OCI-LY1 (cell line): ENCODE measurements around the gene PDE4D.

Source experiments
- H2AFZ ChIP-seq: fragments of 200-600 bp; sonication (generic), shearing (Covaris generic); 2 replicates; pipeline ENCODE4 v1.6.0; 2014; ENCODE audit warnings: antibody characterized with exemption, mild to moderate bottlenecking, low read length
- H3F3A ChIP-seq: fragments of 200-600 bp; sonication (generic), shearing (Covaris generic); 2 replicates; pipeline ENCODE4 v1.6.0; 2014; ENCODE audit warnings: mild to moderate bottlenecking, antibody characterized with exemption, low read length, moderate library complexity; ENCODE audit not compliant: insufficient read depth
- H3K27ac ChIP-seq: fragments of 200-600 bp; sonication (generic); 2 replicates; pipeline ENCODE4 v1.5.1; 2014; ENCODE audit warnings: low read length, mixed run types, mild to moderate bottlenecking, low read depth; ENCODE audit not compliant: poor library complexity, severe bottlenecking
- H3K27me3 ChIP-seq: fragments of 200-600 bp; sonication (generic); 2 replicates; pipeline ENCODE4 v1.6.0; 2014; ENCODE audit warnings: antibody characterized with exemption, mild to moderate bottlenecking, low read length, moderate library complexity; ENCODE audit not compliant: insufficient read depth
- H3K36me3 ChIP-seq: fragments of 200-600 bp; sonication (generic); 2 replicates; pipeline ENCODE4 v1.6.1; 2014; ENCODE audit warnings: mild to moderate bottlenecking, antibody characterized with exemption, low read length, moderate library complexity, mixed read lengths; ENCODE audit not compliant: insufficient read depth
- H3K4me1 ChIP-seq: fragments of 200-600 bp; sonication (generic); 2 replicates; pipeline ENCODE4 v1.5.1; 2014; ENCODE audit warnings: mild to moderate bottlenecking, low read length, moderate library complexity; ENCODE audit not compliant: insufficient read depth, severe bottlenecking
- H3K4me2 ChIP-seq: fragments of 200-600 bp; sonication (generic), shearing (Covaris generic); 2 replicates; pipeline ENCODE4 v1.6.1; 2014; ENCODE audit warnings: low read length
- H3K4me3 ChIP-seq: fragments of 200-600 bp; sonication (generic); 2 replicates; pipeline ENCODE4 v1.5.1; 2014; ENCODE audit warnings: low read length, low read depth, mild to moderate bottlenecking, mixed read lengths; ENCODE audit not compliant: poor library complexity, severe bottlenecking
- H3K79me2 ChIP-seq: fragments of 200-600 bp; shearing (Covaris generic); 2 replicates; pipeline ENCODE4 v1.6.1; 2016; ENCODE audit warnings: mixed run types, low read length, mixed read lengths; ENCODE audit not compliant: insufficient read depth
- H3K9ac ChIP-seq: fragments of 200-600 bp; sonication (generic), shearing (Covaris generic); 2 replicates; pipeline ENCODE4 v1.6.1; 2014; ENCODE audit warnings: mild to moderate bottlenecking, low read length, mixed read lengths
- H3K9me2 ChIP-seq: fragments of 200-600 bp; sonication (generic), shearing (Covaris generic); 2 replicates; pipeline ENCODE4 v1.6.1; 2014; ENCODE audit warnings: low read depth, mild to moderate bottlenecking, low read length, mixed read lengths
- H3K9me3 ChIP-seq: fragments of 200-600 bp; shearing (Covaris generic); 2 replicates; pipeline ENCODE4 v1.6.1; 2014; ENCODE audit warnings: low read length, mixed read lengths
- H4K20me1 ChIP-seq: fragments of 200-600 bp; sonication (generic), shearing (Covaris generic); 2 replicates; pipeline ENCODE4 v1.6.0; 2016; ENCODE audit warnings: mild to moderate bottlenecking, low read length; ENCODE audit not compliant: insufficient read depth
- CTCF ChIP-seq: fragments of 200-600 bp; sonication (generic), shearing (Covaris generic); IDR thresholded peaks from 2 replicates; pipeline ENCODE4 v1.5.1; 2017; ENCODE audit warnings: mild to moderate bottlenecking, antibody characterized with exemption, low read length, moderate library complexity, mixed read lengths
- EZH2 ChIP-seq: fragments of 200-600 bp; sonication (generic), shearing (Covaris generic); IDR thresholded peaks from 2 replicates; pipeline ENCODE4 v1.8.0; 2017; ENCODE audit warnings: borderline replicate concordance, mixed run types, mild to moderate bottlenecking, antibody characterized with exemption, low read length, moderate library complexity, mixed read lengths

PDE4D gene

DNA sequence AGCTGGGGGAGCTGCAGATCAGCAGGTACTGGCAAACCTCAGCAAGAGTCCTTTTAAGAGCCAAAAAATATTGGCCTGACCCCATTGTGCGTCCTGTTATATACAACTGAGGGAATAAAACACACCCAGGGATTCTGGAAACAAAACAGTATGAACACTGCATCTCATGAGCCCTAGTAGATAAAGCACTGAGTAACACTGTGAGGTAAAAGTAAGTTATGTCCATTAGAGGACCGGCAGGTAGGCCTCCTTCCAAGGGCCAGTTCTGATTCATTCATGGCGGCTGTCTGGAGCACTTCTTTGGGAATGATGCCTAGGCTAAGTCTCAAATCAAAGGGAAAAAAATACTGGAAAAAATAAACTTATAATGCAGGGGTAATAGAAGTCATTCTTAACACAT, 64.9 kb downstream of the PDE4D start:
- H3K4me2 ChIP-seq = no peak overlapping the region
- H3K27ac ChIP-seq = no peak overlapping the region
- no peak for TF ChIP-seq CTCF
- TF ChIP-seq EZH2 = no peak
- H3K9me2 ChIP-seq = no peaks in the 10 kb centered on the region
- no peaks in the 10 kb centered on the region for H3K36me3 ChIP-seq
- no peaks in the 10 kb centered on the region for H3K9me3 ChIP-seq
- H2AFZ ChIP-seq = no peak overlapping the region
- no peaks in the 10 kb centered on the region for H3K4me1 ChIP-seq
- H3F3A ChIP-seq = no peaks in the 10 kb centered on the region
- no peak overlapping the region for H3K9ac ChIP-seq
- no peaks in the 10 kb centered on the region for H3K27me3 ChIP-seq
- H4K20me1 ChIP-seq = no peaks in the 10 kb centered on the region
- H3K79me2 ChIP-seq = no peaks in the 10 kb centered on the region
- H3K4me3 ChIP-seq = no peak overlapping the region

GRCh38 chr5:59826996-59827395, 66.5 kb downstream of the PDE4D start:
- H3K36me3 ChIP-seq = no peaks in the 10 kb centered on the region
- TF ChIP-seq CTCF (no peak), EZH2 (no peak)
- no peaks in the 10 kb centered on the region for H3K9me3 ChIP-seq
- H3K27me3 ChIP-seq = no peaks in the 10 kb centered on the region
- H4K20me1 ChIP-seq = no peaks in the 10 kb centered on the region
- H2AFZ ChIP-seq = no peak overlapping the region
- H3K27ac ChIP-seq = no peak overlapping the region
- no peaks in the 10 kb centered on the region for H3K4me1 ChIP-seq
- H3K4me3 ChIP-seq = no peak overlapping the region
- H3K4me2 ChIP-seq = no peak overlapping the region
- H3K79me2 ChIP-seq = no peaks in the 10 kb centered on the region
- H3F3A ChIP-seq = no peaks in the 10 kb centered on the region
- H3K9ac ChIP-seq = no peak overlapping the region
- no peaks in the 10 kb centered on the region for H3K9me2 ChIP-seq

DNA sequence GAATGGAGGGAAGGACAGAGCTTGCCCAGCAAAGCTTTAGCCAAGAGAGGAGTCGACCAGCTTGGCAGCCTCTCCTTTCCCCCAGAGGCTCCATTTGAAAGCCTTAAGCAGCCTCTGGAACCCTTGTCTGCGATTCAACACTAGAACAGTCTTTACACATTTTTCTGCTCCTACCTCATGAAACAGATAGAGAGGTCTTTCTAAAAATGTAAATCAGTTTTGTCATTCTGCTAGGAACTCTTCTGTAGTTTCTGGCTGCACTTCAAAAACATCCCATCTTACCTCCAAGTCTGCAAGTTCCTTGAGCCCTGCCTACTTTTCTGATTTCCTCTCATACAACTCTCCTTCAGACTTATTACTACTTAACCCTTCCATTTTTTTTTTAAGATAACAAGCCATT, 70.1 kb downstream of the PDE4D start:
- Histone ChIP-seq H3K9me3 (no peaks in the 10 kb centered on the region), H3K4me3 (no peak overlapping the region), H3K4me2 (no peak overlapping the region), H3F3A (no peaks in the 10 kb centered on the region), H3K36me3 (no peaks in the 10 kb centered on the region), H3K79me2 (no peaks in the 10 kb centered on the region), H3K9ac (no peak overlapping the region), H2AFZ (no peak overlapping the region), H3K27me3 (no peaks in the 10 kb centered on the region), H3K9me2 (no peaks in the 10 kb centered on the region), H3K4me1 (no peaks in the 10 kb centered on the region), H3K27ac (no peak overlapping the region), H4K20me1 (no peaks in the 10 kb centered on the region)
- TF ChIP-seq CTCF (no peak), EZH2 (no peak)
